Natural killer cell (primary cell): ENCODE results near the gene SIGLEC5. TPM values are rescaled to one million over a fixed set of nuclear protein-coding genes. Genes with fewer than 3 reads are reported as not detected.
A peak's percentile ranks its signal among the peaks of the same experiment; 100 is the strongest.

ENCODE experiments used
- ATAC-seq, 3 donors: fragments of 150-1000 bp in 2 of 3; fragments of 200-7000 bp in 1 of 3; cut with Tn5 transposase; 1 replicate in 1 of 3; 2 replicates in 2 of 3; pipeline ENCODE4 v1.10.0; 2021; ENCODE audit warnings: mild to moderate bottlenecking in 2 of 3, moderate library complexity in 2 of 3
- DNase-seq, 2 donors: peaks; one replicate each; pipeline versions ENCODE4 v3.0.0 to v3.0.0-alpha.2; 2013 to 2021; ENCODE audit warnings: mixed read lengths in 1 of 2
- H3K27ac ChIP-seq: one replicate; pipeline ENCODE4 v1.5.1; 2013; ENCODE audit warnings: mild to moderate bottlenecking, low read length
- H3K27me3 ChIP-seq: one replicate; pipeline ENCODE4 v1.6.1; 2013; ENCODE audit warnings: low read length; ENCODE audit not compliant: control insufficient read depth, insufficient read depth
- H3K36me3 ChIP-seq: one replicate; pipeline ENCODE4 v1.6.1; 2013; ENCODE audit warnings: low read length; ENCODE audit not compliant: control insufficient read depth, insufficient read depth
- H3K4me1 ChIP-seq: one replicate; pipeline ENCODE4 v1.6.1; 2013; ENCODE audit warnings: low read length; ENCODE audit not compliant: control insufficient read depth, insufficient read depth
- H3K4me3 ChIP-seq: one replicate; pipeline ENCODE4 v1.5.1; 2013; ENCODE audit warnings: low read length
- H3K9me3 ChIP-seq: one replicate; pipeline ENCODE4 v1.6.1; 2013; ENCODE audit warnings: low read length; ENCODE audit not compliant: control insufficient read depth, insufficient read depth
- H3K27ac Mint-ChIP-seq, 2 donors: one replicate each; pipeline ENCODE4 v1.8.0; 2022; ENCODE audit warnings: mild to moderate bottlenecking in 2 of 2, mixed read lengths in 2 of 2, moderate library complexity in 1 of 2
- H3K27me3 Mint-ChIP-seq, 2 donors: one replicate each; pipeline ENCODE4 v1.8.0; 2022; ENCODE audit warnings: low read depth in 2 of 2, mixed read lengths in 2 of 2
- H3K36me3 Mint-ChIP-seq: one replicate; pipeline ENCODE4 v1.8.0; 2022; ENCODE audit warnings: mixed read lengths
- H3K4me1 Mint-ChIP-seq, 2 donors: one replicate each; pipeline ENCODE4 v1.8.0; 2022; ENCODE audit warnings: mixed read lengths in 2 of 2
- H3K4me3 Mint-ChIP-seq: one replicate; pipeline ENCODE4 v1.8.0; 2022; ENCODE audit warnings: mild to moderate bottlenecking, moderate library complexity, mixed read lengths
- H3K9me3 Mint-ChIP-seq, 2 donors: one replicate each; pipeline ENCODE4 v1.8.0; 2022; ENCODE audit warnings: mixed read lengths in 2 of 2
- CTCF ChIP-seq: fragments of 200-600 bp; IDR thresholded peaks from one replicate; pipeline ENCODE4 v1.8.0; 2022; ENCODE audit warnings: antibody characterized with exemption
- WGBS: methylation state at CpG from one replicate; pipeline ENCODE4 v1.1.7; 2013; ENCODE audit warnings: missing lambda C conversion rate; ENCODE audit not compliant: insufficient coverage; 5-methylcytosine and 5-hydroxymethylcytosine counted together
- intact Hi-C: fragments of 100-400 bp; cut with micrococcal nuclease; formaldehyde crosslinking; loops from one replicate; pipeline ENCODE4 v1.14.2; 2022
- total RNA-seq, 4 donors: library from RNA; stranded (reverse); fragments of 120-200 nt in 1 of 4; gene quantifications; one replicate each; pipeline versions ENCODE4 v1.2.3 to v1.2.4, GENCODE V29; 2013 to 2022

Gene SIGLEC5
- total RNA-seq, 3 donors from 2014 or later (not counting 1 experiment from before 2014, with no cell fraction given), result 0.54 to 1.0 (median 0.90) TPM

GRCh38 chr19:51654783-51655182, 24.6 kb upstream of the SIGLEC5 start:
- ATAC-seq (no peak), DNase-seq (no peak)
- H3K9me3 ChIP-seq, result no peaks in the 10 kb centered on the region
- H3K27me3 Mint-ChIP-seq, result peaks cover 28 to 40% of the 10 kb centered on the region in 2 donors
- peaks cover 7% of the 10 kb centered on the region in 2 donors for H3K4me1 Mint-ChIP-seq
- no peak overlapping the region for H3K27ac ChIP-seq
- peaks cover 14% of the 10 kb centered on the region for H3K4me1 ChIP-seq
- no peaks in the 10 kb centered on the region for H3K27me3 ChIP-seq
- no peak overlapping the region for H3K4me3 ChIP-seq
- WGBS, result 58% methylated on average over 4 of the region's 4 CpGs
- no peaks in the 10 kb centered on the region for H3K9me3 Mint-ChIP-seq
- intact Hi-C loops, result loop anchor here (5.0 kb wide), 1 partner anchor 232 kb away; no protein-coding TSS in a partner anchor
- H3K36me3 ChIP-seq, result no peaks in the 10 kb centered on the region
- H3K4me3 Mint-ChIP-seq, result no peak overlapping the region
- no peak for TF ChIP-seq CTCF
- H3K36me3 Mint-ChIP-seq, result no peaks in the 10 kb centered on the region
- H3K27ac Mint-ChIP-seq, result no peak overlapping the region

- peaks cover 7% of the 10 kb centered on the region in 2 donors for H3K4me1 Mint-ChIP-seq
- Histone ChIP-seq H3K4me3 (no peak overlapping the region), H3K27ac (no peak overlapping the region), H3K4me1 (peaks cover 14% of the 10 kb centered on the region), H3K27me3 (no peaks in the 10 kb centered on the region), H3K9me3 (no peaks in the 10 kb centered on the region), H3K36me3 (no peaks in the 10 kb centered on the region)
- 92% methylated on average over 2 of the region's 2 CpGs for WGBS
- ATAC-seq, result no peak
- no peak for DNase-seq
- no peak overlapping the region for H3K4me3 Mint-ChIP-seq
- peaks cover 31 to 51% of the 10 kb centered on the region in 2 donors for H3K27me3 Mint-ChIP-seq
- intact Hi-C loops, result no loop called here
- no peak for TF ChIP-seq CTCF
- no peaks in the 10 kb centered on the region for H3K36me3 Mint-ChIP-seq
- no peak overlapping the region for H3K27ac Mint-ChIP-seq
- H3K9me3 Mint-ChIP-seq, result no peaks in the 10 kb centered on the region
Measured at GRCh38 chr19:51653162-51653561, 23.0 kb upstream of the SIGLEC5 start.

- H3K36me3 Mint-ChIP-seq, result no peaks in the 10 kb centered on the region
- H3K4me3 Mint-ChIP-seq, result no peak overlapping the region
- Histone ChIP-seq H3K36me3 (no peaks in the 10 kb centered on the region), H3K4me1 (peaks cover 15% of the 10 kb centered on the region), H3K9me3 (no peaks in the 10 kb centered on the region), H3K4me3 (no peak overlapping the region), H3K27me3 (no peaks in the 10 kb centered on the region), H3K27ac (no peak overlapping the region)
- no peak overlapping the region for H3K27ac Mint-ChIP-seq
- DNase-seq, result no peak
- TF ChIP-seq CTCF, result no peak
- intact Hi-C loops, result no loop called here
- no peaks in the 10 kb centered on the region for H3K9me3 Mint-ChIP-seq
- peaks cover 7% of the 10 kb centered on the region in 2 donors for H3K4me1 Mint-ChIP-seq
- ATAC-seq, result no peak
- peaks cover 31 to 50% of the 10 kb centered on the region in 2 donors for H3K27me3 Mint-ChIP-seq
- WGBS, result 81% methylated on average over 4 of the region's 4 CpGs
Measured at GRCh38 chr19:51652266-51652665, 22.1 kb upstream of the SIGLEC5 start.

- H3K36me3 Mint-ChIP-seq, result no peaks in the 10 kb centered on the region
- Histone ChIP-seq H3K9me3 (no peaks in the 10 kb centered on the region), H3K27ac (no peak overlapping the region), H3K4me3 (no peak overlapping the region), H3K4me1 (peaks cover 21% of the 10 kb centered on the region), H3K36me3 (no peaks in the 10 kb centered on the region), H3K27me3 (no peaks in the 10 kb centered on the region)
- no peak for TF ChIP-seq CTCF
- peaks cover 27 to 44% of the 10 kb centered on the region in 2 donors for H3K27me3 Mint-ChIP-seq
- intact Hi-C loops, result no loop called here
- no peak overlapping the region for H3K27ac Mint-ChIP-seq
- 50% methylated on average over 4 of the region's 7 CpGs for WGBS
- H3K4me1 Mint-ChIP-seq, result no peaks in the 10 kb centered on the region
- no peaks in the 10 kb centered on the region for H3K9me3 Mint-ChIP-seq
- DNase-seq, result no peak
- no peak overlapping the region for H3K4me3 Mint-ChIP-seq
- ATAC-seq, result peak in 1 of 3 donors; percentile 55
Measured at GRCh38 chr19:51651216-51651846, 21.1 kb upstream of the SIGLEC5 start.
